Body of pancreas (tissue), 4 donors: ENCODE data around the gene COL12A1. TPM values are rescaled to one million over a fixed set of nuclear protein-coding genes. Genes with fewer than 3 reads are reported as not detected.

Source experiments
- ATAC-seq: fragments of 150-250 bp; one replicate; pipeline ENCODE4 v1.9.1; 2016
- DNase-seq, 4 donors: peaks; one replicate each; pipeline ENCODE4 v3.0.0-alpha.2; 2019
- H3K27ac ChIP-seq, 4 donors: fragments of 200-600 bp; sonication (generic); 1 replicate in 3 of 4; 2 replicates in 1 of 4; pipeline versions ENCODE4 v1.5.1 to v1.6.1; 2016 to 2019; ENCODE audit warnings: mild to moderate bottlenecking in 1 of 4, mixed read lengths in 1 of 4, moderate library complexity in 1 of 4
- H3K27me3 ChIP-seq, 2 donors: fragments of 200-600 bp; sonication (generic); one replicate each; pipeline ENCODE4 v1.6.0; 2016; ENCODE audit warnings: mild to moderate bottlenecking in 1 of 2
- H3K36me3 ChIP-seq, 2 donors: fragments of 200-600 bp; sonication (generic); replicated peaks in 1 of 2; 2 replicates each; pipeline ENCODE4 v1.5.1; 2016; ENCODE audit warnings: low read depth in 2 of 2; ENCODE audit not compliant: insufficient read depth in 1 of 2
- H3K4me1 ChIP-seq: fragments of 200-600 bp; sonication (generic); one replicate; pipeline ENCODE4 v1.6.0; 2016
- H3K4me3 ChIP-seq, 2 donors: fragments of 200-600 bp; sonication (generic); 1 replicate in 1 of 2; 2 replicates in 1 of 2; pipeline ENCODE4 v1.5.1; 2016 to 2019
- H3K9me3 ChIP-seq, 3 donors: fragments of 200-600 bp; sonication (generic); 1 replicate in 2 of 3; 2 replicates in 1 of 3; pipeline ENCODE4 v1.5.1; 2016
- POLR2A ChIP-seq, 3 donors: fragments of 450-650 bp; IDR thresholded peaks; one replicate each; pipeline ENCODE4 v1.6.1; 2016; ENCODE audit warnings: antibody characterized with exemption in 3 of 3, mild to moderate bottlenecking in 2 of 3
- WGBS, 2 donors: methylation state at CpG; one replicate each; pipeline ENCODE4 v1.1.5; 2017; 5-methylcytosine and 5-hydroxymethylcytosine counted together
- intact Hi-C: fragments of 100-400 bp; cut with DNase I; formaldehyde crosslinking; loops from one replicate; pipeline ENCODE4 v1.15.1; 2023
- total RNA-seq, 2 donors: library from RNA; depleted of rRNA; stranded (reverse); fragments of >200 nt; gene quantifications; one replicate each; pipeline ENCODE4 v1.1.0, GENCODE V29; 2016
- TF ChIP-seq, protein P1 (sequence below), 7 experiments: fragments of 450-650 bp in 4 of 7; fragments of 200-600 bp in 3 of 7; sonication (generic) in 3 of 7; IDR thresholded peaks; one replicate each; pipeline ENCODE4 v1.5.1; 2016 to 2019; ENCODE audit warnings: antibody characterized with exemption in 7 of 7

Gene COL12A1
- total RNA-seq, 2 donors from 2014 or later, result 34.0 to 35.3 TPM

DNA sequence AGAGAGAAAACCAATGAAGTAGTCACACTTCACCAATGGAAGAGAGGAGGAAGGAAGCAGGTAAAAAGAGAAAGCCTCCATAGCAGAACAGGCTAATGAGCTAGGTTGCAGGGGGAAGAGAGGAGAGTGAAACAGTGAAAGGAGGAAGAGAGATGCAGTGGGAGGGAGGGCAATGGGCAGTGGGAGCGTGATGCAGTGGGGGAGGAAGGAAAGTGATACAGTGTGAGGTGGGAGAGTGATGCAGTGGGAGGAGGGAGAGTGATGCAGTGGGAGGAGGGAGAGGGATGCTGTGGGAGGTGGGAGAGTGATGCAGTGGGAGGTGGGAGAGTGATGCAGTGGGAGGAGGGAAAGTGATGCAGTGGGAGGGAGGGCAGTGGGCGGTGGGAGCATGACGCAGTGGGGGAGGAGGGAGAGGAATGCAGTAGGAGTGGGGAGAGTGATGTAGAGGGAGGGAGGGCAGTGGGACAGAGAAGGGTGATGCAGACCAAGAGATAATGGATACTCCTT, 29.7 kb downstream of the COL12A1 start:
- Histone ChIP-seq H3K27me3 (no peaks in the 10 kb centered on the region), H3K4me3 (no peak overlapping the region), H3K9me3 (no peaks in the 10 kb centered on the region), H3K4me1 (no peaks in the 10 kb centered on the region), H3K27ac (no peak overlapping the region), H3K36me3 (no peaks in the 10 kb centered on the region)
- TF ChIP-seq POLR2A (IDR thresholded peaks at IDR 0.05), result no peak
- TF ChIP-seq, protein P1, sequence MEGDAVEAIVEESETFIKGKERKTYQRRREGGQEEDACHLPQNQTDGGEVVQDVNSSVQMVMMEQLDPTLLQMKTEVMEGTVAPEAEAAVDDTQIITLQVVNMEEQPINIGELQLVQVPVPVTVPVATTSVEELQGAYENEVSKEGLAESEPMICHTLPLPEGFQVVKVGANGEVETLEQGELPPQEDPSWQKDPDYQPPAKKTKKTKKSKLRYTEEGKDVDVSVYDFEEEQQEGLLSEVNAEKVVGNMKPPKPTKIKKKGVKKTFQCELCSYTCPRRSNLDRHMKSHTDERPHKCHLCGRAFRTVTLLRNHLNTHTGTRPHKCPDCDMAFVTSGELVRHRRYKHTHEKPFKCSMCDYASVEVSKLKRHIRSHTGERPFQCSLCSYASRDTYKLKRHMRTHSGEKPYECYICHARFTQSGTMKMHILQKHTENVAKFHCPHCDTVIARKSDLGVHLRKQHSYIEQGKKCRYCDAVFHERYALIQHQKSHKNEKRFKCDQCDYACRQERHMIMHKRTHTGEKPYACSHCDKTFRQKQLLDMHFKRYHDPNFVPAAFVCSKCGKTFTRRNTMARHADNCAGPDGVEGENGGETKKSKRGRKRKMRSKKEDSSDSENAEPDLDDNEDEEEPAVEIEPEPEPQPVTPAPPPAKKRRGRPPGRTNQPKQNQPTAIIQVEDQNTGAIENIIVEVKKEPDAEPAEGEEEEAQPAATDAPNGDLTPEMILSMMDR (IDR thresholded peaks at IDR 0.05), result no peak
- no peak for ATAC-seq
- intact Hi-C loops, result no loop called here
- 66 to 80% methylated on average over 3 of the region's 3 CpGs for WGBS, 2 donors
- no peak for DNase-seq

DNA sequence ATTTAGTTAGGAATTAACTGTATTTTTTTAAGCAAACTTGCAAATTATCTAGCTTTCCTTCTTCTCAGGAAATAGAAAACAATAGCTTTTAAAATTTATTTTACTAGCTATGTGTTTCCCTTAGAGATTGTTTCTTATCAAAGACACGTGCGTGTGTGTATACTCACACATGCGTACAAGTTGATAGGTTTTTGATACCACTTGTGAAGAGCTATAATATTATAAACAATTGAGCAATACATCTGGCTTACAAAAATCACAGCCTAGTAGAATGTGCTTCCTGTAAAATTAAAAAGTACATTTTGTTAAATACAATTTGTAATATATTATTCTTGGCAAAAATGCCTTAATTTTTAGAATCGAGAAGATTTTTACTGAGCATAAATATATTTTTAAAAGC, 33.9 kb downstream of the COL12A1 start:
- intact Hi-C loops, result no loop called here
- no peaks in the 10 kb centered on the region for H3K27me3 ChIP-seq
- DNase-seq (no peak), ATAC-seq (no peak)
- 40 to 42% methylated on average over 4 of the region's 4 CpGs for WGBS, 2 donors
- no peak overlapping the region for H3K4me3 ChIP-seq
- H3K9me3 ChIP-seq, result no peaks in the 10 kb centered on the region
- H3K27ac ChIP-seq, result no peak overlapping the region
- H3K4me1 ChIP-seq, result no peaks in the 10 kb centered on the region
- no peak for TF ChIP-seq POLR2A (IDR thresholded peaks at IDR 0.05)
- TF ChIP-seq, protein P1 (IDR thresholded peaks at IDR 0.05), result no peak
- H3K36me3 ChIP-seq, result no peaks in the 10 kb centered on the region

DNA sequence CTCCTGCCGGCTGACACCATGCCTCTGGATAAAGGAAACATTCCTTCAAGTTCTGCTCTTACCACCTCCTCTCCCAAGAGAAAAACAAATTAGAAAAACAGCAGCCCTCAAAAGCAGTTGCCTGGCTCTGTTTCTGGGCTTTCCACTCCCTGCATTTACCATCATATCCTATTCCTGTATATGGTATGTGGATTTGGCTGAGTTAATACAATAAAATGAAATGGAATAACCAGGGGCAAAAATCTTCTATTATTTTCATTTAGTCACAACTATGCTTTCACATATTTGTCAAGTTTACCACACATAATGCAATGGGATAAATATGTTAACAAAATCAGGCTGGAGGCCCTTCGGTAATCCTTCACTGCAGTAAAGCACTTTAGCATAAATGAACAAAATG, 34.3 kb downstream of the COL12A1 start:
- Histone ChIP-seq H3K9me3 (no peaks in the 10 kb centered on the region), H3K27ac (no peak overlapping the region), H3K4me3 (no peak overlapping the region), H3K36me3 (no peaks in the 10 kb centered on the region), H3K27me3 (no peaks in the 10 kb centered on the region), H3K4me1 (no peaks in the 10 kb centered on the region)
- no peak for DNase-seq
- TF ChIP-seq POLR2A (IDR thresholded peaks at IDR 0.05), result no peak
- TF ChIP-seq, protein P1 (IDR thresholded peaks at IDR 0.05), result no peak
- ATAC-seq, result no peak
- WGBS, 2 donors, result 74 to 77% methylated on average over 2 of the region's 2 CpGs
- intact Hi-C loops, result no loop called here

DNA sequence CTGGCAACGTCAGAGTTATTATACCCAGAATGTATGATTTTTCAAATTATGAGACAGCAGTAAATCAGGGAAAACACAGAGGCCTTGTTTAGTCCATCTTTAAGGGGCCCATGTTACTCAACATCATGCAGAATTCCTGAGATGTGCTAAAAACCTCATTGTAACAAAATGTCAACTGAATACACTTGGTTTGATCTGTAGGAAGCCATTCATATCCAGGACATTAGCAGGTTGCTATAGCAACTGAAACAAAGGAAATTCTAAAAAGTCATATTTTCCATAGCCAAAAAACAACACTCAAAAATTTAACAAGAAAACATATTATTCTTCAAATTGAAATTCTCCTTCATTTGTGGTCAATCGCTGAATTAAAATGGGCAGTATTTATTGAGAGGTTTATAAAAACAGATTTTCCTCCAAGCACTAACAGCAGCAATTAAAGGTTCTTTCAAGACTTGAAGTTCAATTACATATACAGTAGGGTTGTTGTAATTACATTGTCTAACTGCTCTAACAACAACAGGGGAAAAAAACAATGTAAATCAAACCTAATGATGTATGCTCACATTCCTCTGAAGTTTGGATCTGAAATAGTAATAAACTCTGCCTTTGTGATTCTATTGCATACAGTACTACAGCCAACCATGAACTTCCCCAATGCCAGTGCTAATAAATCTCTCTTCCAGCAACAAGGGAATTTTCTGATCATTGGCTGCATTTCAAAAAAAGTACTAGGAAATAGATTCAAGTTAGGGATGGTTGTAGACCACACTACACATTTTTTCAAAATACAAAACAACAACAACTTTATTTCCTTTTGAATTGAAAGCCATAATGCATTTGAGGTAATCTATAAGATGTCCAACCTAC, 34.9 kb downstream of the COL12A1 start:
- DNase-seq, result no peak
- TF ChIP-seq, protein P1 (IDR thresholded peaks at IDR 0.05), result no peak
- TF ChIP-seq POLR2A (IDR thresholded peaks at IDR 0.05), result no peak
- H3K27me3 ChIP-seq, result no peaks in the 10 kb centered on the region
- no peak for ATAC-seq
- no peaks in the 10 kb centered on the region for H3K9me3 ChIP-seq
- H3K4me1 ChIP-seq, result no peaks in the 10 kb centered on the region
- no peak overlapping the region for H3K27ac ChIP-seq
- intact Hi-C loops, result no loop called here
- WGBS, 2 donors, result 56% methylated on average over 2 of the region's 2 CpGs
- H3K36me3 ChIP-seq, result no peaks in the 10 kb centered on the region
- no peak overlapping the region for H3K4me3 ChIP-seq
